RWPE2 (cell line): ENCODE results near the gene MMP12.
"Not testable (repeated sequence)": the region's sequence is repeated elsewhere in the genome, so short reads cannot be mapped to it uniquely, and the experiment has no call there.

Source experiments
- ATAC-seq: fragments of 200-7000 bp; cut with Tn5 transposase; 3 replicates; pipeline ENCODE4 v1.9.1; 2021; ENCODE audit warnings: low read depth
- DNase-seq: peaks from one replicate; pipeline ENCODE4 v3.0.0-alpha.2; 2020; ENCODE audit warnings: low spot score
- H3K27ac ChIP-seq: fragments of 450-650 bp; 2 replicates; pipeline ENCODE4 v1.5.1; 2017; ENCODE audit warnings: mild to moderate bottlenecking; ENCODE audit not compliant: poor library complexity, severe bottlenecking
- H3K27me3 ChIP-seq: fragments of 250-450 bp; sonication (Bioruptor Pico); 2 replicates; pipeline ENCODE4 v1.5.1; 2021; ENCODE audit warnings: mild to moderate bottlenecking, moderate library complexity; ENCODE audit not compliant: insufficient read depth, poor library complexity, severe bottlenecking
- H3K36me3 ChIP-seq: fragments of 250-450 bp; sonication (Bioruptor Pico); 2 replicates; pipeline ENCODE4 v1.5.1; 2020; ENCODE audit warnings: low read depth, mild to moderate bottlenecking, moderate library complexity
- H3K4me1 ChIP-seq: fragments of 250-450 bp; sonication (Bioruptor Pico); 2 replicates; pipeline ENCODE4 v1.5.1; 2021; ENCODE audit warnings: mild to moderate bottlenecking, moderate library complexity; ENCODE audit not compliant: insufficient read depth, poor library complexity, severe bottlenecking
- H3K4me3 ChIP-seq: fragments of 250-450 bp; sonication (Bioruptor Pico); 2 replicates; pipeline ENCODE4 v1.5.1; 2021; ENCODE audit warnings: mild to moderate bottlenecking, moderate library complexity; ENCODE audit not compliant: severe bottlenecking
- H3K9me3 ChIP-seq: fragments of 250-450 bp; sonication (Bioruptor Pico); 2 replicates; pipeline ENCODE4 v1.5.1; 2021; ENCODE audit warnings: mild to moderate bottlenecking, moderate library complexity; ENCODE audit not compliant: severe bottlenecking
- TF ChIP-seq, protein P1 (sequence below): fragments of 450-650 bp; IDR thresholded peaks from one replicate; pipeline ENCODE4 v1.5.1; 2017; ENCODE audit warnings: mild to moderate bottlenecking, moderate library complexity; ENCODE audit not compliant: poor library complexity, severe bottlenecking

Gene MMP12

DNA sequence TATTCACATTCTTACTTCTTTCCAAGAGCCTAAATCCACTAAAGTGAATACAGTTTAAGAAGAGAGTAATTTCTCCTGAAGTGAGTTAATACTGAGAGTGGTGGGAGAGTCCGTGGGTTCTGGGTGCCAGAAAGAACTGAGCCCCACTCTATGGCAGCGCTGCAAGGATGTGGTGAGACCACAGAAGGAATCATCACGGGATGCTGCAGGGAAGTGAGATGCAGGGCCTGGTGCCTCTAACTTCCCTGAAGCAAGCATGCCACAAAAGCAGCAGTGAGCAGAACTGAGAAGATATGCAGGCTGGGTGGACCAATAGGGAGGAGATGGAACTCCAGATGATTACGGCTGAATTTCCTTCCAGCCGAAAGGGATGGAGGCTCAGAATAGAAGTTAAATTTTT is 5.0 kb upstream of the MMP12 start:
- Histone ChIP-seq H3K4me1 (no peaks in the 10 kb centered on the region), H3K27me3 (no peaks in the 10 kb centered on the region), H3K36me3 (no peaks in the 10 kb centered on the region), H3K27ac (no peak overlapping the region), H3K4me3 (no peak overlapping the region), H3K9me3 (no peaks in the 10 kb centered on the region)
- DNase-seq (no peak), ATAC-seq (no peak)
- TF ChIP-seq, protein P1, sequence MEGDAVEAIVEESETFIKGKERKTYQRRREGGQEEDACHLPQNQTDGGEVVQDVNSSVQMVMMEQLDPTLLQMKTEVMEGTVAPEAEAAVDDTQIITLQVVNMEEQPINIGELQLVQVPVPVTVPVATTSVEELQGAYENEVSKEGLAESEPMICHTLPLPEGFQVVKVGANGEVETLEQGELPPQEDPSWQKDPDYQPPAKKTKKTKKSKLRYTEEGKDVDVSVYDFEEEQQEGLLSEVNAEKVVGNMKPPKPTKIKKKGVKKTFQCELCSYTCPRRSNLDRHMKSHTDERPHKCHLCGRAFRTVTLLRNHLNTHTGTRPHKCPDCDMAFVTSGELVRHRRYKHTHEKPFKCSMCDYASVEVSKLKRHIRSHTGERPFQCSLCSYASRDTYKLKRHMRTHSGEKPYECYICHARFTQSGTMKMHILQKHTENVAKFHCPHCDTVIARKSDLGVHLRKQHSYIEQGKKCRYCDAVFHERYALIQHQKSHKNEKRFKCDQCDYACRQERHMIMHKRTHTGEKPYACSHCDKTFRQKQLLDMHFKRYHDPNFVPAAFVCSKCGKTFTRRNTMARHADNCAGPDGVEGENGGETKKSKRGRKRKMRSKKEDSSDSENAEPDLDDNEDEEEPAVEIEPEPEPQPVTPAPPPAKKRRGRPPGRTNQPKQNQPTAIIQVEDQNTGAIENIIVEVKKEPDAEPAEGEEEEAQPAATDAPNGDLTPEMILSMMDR: no peak

DNA sequence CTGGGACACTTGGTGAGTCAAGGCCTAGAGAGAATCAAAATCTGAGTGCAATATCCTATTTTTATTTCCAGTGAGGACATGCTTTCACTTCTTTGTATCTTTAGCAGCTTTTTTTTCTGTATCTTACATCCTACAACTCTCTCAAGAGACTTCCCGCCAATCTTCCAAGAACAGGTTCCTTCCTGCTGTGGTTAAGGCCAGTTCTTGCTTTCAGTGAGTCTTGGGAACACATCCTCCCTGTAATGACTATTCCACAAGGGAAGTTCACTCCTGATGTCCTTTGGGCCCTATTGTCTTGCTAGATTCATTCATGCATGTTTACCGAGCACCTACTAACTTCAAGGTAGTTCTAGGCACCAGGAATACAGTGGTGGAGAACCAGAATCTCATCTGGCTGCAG is 3.8 kb upstream of the MMP12 start:
- DNase-seq: no peak
- ATAC-seq: no peak
- Histone ChIP-seq H3K4me3 (no peak overlapping the region), H3K36me3 (no peaks in the 10 kb centered on the region), H3K27me3 (no peaks in the 10 kb centered on the region), H3K4me1 (no peaks in the 10 kb centered on the region), H3K9me3 (no peaks in the 10 kb centered on the region), H3K27ac (no peak overlapping the region)
- TF ChIP-seq, protein P1: no peak

DNA sequence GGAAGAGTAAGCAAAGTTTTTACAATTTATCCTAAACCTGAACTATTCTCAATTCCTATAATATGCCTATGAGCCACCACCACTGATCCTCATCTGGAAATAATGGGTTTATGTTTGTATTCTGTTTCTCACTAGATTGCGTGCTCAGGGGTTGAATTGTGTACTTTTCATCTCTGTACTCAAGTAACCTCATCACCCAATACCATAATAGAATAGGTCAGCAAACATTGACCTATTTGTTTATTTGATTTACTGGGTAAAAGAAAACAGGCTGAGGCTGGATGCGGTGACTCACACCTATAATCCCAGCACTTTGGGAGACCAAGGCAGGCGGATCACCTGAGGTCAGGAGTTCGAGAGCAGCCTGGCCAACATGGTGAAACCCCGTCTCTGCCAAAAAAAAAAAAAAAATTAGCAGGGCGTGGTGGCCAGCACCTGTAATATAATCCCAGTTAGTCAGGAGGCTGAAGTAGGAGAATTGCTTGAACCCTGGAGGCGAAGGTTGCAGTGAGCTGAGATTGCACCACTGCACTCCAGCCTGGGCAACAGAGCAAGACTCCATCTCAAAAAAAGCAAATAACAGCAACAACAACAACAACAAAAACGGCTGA is 5.3 kb downstream of the MMP12 start:
- H3K4me3 ChIP-seq, H3K27ac ChIP-seq, DNase-seq, H3K27me3 ChIP-seq, H3K9me3 ChIP-seq, H3K36me3 ChIP-seq: not testable (repeated sequence)
- peak; percentile 28; the same call in 2 of the 3 replicates for ATAC-seq
- peaks cover 11% of the 10 kb centered on the region for H3K4me1 ChIP-seq

DNA sequence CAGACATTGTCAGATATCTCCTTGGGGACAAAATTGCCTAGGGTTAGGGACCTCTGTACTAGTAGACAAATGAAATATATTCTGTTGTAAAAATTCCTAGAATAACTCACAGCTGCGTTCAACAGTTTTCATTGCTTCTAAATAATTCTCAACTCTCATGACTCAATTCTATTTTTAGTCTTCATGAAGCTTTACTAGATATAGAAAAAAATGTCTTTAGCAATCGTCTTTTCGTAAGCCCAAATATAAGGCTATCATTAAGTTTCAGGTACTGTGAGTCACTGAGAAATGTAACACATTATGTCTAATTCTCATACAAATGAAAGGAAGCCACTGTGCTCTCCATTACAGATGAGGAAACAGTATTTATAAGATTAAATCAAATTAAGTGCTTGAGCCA is 6.4 kb downstream of the MMP12 start:
- Histone ChIP-seq H3K4me1 (peaks cover 11% of the 10 kb centered on the region), H3K27me3 (no peaks in the 10 kb centered on the region), H3K9me3 (no peaks in the 10 kb centered on the region), H3K4me3 (no peak overlapping the region), H3K36me3 (no peaks in the 10 kb centered on the region), H3K27ac (peak overlapping the region; percentile 35)
- TF ChIP-seq, protein P1: no peak
- DNase-seq (no peak), ATAC-seq (peak; percentile 90)

DNA sequence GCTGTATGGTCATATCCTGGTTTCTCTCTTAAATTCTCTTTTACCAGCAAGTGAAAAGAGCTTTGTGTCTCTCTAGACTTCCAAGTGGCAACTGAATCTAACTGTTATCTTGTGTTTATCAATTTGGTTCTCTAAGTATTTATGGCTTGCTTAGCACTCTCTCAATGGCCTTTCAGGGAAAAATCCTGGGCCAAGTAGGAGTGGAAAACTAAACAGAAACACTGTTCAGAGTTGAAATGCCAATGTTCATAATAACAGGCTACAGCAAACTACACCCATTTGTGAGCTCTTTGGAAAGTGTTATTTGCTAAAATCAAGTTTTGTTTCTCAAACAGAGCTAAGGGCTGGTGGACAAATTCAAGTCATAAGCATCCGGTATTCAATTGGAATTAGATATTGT is 10.1 kb downstream of the MMP12 start:
- no peak overlapping the region for H3K27ac ChIP-seq
- no peaks in the 10 kb centered on the region for H3K27me3 ChIP-seq
- no peaks in the 10 kb centered on the region for H3K36me3 ChIP-seq
- peaks cover 11% of the 10 kb centered on the region for H3K4me1 ChIP-seq
- no peaks in the 10 kb centered on the region for H3K9me3 ChIP-seq
- TF ChIP-seq, protein P1: no peak
- DNase-seq (no peak), ATAC-seq (no peak)
- no peak overlapping the region for H3K4me3 ChIP-seq
